COLO668 (cell line): Measurements from ENCODE around the gene TTC39C.

ENCODE experiments used
- DNase-seq: peaks from one replicate; lab custom pipeline; 2025; ENCODE audit not compliant: unreplicated experiment; lab: John Stamatoyannopoulos, UW

TTC39C gene

DNA sequence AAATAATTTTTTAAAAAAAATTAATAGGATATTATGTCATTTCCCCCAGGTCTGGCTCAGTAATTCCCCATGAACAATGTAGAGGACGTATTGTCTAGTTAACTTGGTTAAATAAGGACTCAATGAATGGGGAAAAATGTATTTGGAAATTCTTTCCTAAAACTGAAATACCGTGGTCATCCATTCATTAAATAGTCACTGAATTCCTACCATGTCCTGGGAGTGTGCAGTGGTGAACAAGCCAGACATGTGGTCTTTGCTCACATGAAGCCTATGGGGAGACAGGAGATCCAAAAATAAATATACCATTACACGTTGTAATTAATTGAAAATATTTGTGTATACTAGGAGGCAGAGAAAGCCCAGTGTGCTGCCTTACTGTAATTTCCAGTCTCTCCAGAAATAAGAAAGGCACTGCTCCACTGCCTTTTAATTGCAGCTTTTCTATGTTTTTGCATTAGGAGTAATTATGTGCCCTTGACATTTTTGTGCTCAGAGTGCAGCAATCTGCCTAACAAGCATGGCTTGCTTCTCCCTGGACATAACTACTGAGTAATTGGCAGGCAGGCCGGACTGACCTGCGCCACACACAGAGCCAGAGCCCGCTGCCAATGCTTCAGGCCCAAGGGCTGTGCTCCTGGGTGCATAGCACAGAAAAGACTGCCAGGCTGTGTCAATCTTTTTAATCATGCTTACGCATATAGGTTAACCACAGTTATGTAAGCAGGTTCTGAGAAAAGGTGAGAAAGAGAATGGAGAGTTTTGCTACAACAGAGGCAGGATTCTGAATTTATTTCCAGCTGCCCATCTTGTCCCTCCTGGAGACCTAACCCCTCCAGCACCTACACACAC, 22.2 kb upstream of the TTC39C start:
- no peak for DNase-seq

- DNase-seq: no peak
Measured at GRCh38 chr18:23992941-23993280, 21.6 kb upstream of the TTC39C start.

DNA sequence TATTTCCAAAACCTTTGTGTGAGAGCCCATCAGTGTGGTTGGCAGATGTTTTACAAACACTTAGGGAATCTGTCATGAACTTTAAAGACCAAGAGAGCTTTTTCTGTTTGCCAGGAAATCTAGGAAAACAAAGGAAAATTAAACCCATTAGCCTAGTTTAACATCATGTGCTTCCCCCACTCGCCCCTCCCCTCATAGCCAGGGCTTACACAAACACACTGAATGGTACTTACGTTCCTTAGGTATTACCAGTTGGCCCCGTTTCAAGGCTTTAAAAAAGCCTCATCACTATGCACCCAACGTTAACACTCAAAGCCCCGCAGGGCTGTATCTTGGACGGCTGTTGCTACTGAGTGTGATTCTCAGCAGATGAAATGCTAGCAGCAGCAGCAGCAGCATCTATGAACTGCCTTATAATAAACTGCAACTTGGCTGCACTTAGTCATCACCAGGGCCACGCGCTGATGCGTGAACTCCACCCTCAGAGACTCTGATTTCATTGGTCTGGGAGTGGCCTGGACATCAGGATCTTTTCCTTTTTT, 20.1 kb upstream of the TTC39C start:
- DNase-seq: peak; percentile 79

DNA sequence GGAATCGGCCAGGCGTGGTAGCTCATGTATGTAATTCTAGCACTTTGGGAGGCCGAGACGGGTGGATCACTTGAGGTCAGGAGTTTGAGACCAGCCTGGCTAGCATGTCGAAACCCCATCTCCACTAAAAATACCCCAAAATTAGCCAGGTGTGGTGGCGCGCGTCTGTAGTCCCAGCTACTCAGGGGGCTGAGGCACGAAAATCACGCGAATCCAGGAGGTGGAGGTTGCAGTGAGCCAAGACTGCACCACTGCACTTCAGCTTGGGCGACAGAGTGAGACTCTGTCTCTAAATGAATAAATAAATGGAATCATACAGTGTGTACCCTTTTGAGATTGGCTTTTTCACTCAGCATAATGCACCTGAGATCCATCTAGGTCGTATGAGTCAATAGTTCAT, 19.4 kb upstream of the TTC39C start:
- no peak for DNase-seq

DNA sequence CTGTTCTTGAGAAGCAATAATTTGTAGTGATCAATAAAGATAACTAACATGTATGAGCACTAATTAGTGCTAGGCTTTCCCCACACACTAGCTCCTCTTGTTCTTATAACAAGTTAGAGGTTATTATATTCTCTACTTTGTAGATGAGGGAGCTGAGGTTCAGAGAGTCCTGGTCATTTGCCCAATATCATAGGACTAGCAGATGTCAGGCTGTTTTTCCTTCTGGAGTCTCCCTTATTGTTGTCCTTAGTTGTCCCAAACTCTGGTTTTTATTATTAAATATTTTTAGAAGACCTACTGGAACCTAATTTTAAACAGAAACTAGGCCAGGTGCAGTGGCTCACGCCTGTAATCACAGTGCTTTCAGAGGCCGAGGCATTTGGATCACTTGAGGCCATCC, 16.5 kb upstream of the TTC39C start:
- no peak for DNase-seq

DNA sequence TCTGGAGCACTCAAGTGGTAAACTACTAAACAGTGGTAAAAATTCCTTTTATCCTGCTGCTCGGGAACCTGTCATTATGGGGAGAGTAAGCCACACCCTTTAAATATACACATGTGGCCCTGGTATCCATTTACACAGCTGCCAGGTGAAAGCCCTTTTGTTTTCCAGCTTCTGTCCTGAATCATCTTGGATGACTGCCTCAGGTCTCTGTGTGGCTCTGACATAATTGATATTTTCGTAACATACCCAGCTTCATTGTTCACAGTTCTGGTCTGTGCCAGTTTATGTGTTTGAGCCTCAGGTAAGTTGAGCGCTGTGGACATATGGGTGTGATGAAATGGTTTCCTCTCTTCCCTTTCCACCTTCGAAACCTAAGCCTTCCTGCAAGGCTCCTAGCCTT, 15.7 kb upstream of the TTC39C start:
- DNase-seq: peak; percentile 85

DNA sequence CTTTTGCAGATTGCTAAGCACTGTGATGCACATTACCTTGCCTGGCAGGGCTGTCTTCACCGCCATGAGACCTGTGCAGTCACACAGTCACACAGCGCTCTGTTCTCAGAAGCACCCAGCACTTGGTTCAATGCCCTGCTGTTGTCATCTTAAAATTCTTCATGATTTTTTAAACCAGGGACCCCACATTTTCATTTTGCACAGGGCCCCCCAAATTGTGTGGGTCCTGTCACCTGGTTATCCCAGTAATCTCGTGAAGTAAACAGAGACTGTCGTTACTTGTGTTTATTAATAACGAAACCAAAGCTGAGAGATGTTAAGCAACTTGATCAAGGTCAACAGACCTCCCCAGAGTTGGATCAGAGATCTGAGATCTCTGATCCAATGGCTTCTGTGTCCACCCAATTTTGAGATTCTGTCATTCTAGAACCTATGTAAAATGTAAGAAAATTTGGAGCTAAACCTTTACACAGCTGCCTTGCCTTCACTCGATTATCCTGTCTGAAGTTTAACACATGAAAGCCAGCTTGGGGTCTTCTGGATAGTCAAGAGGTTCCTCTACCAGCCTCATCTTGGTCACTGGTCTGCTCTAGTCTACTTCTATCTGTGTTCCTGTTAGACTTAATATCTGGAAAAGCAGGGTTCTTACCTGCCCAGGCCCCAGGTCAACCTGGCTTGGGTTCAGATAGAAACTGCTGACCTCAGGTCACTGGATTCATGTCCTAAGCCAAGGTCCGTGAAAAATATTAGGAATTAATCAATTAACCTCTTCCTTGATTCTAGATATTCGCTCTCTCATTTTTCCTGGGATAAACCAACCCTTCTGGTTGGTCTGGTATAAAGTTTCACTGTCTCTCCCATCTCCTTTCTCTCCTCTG, 13.7 kb upstream of the TTC39C start:
- DNase-seq: no peak

DNA sequence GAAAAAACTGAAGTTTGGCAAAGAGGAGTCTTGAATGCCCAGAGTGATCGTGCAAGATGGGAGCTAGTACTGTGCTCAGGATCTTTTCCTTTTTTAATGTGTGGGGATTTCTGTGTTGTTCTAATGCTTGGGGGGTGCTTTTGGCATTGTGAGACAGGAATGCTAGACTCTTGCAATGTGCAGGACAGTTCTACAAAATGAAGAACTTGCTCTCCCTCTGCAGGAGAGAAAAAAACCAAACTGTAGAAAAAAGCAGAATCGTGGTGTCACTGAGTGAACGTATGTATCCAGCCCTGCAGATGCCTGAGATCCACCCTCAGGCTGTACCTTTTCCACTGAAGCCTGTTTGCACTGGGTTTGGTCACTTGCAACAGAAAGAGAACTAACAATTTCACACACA, 12.1 kb upstream of the TTC39C start:
- DNase-seq: no peak

DNA sequence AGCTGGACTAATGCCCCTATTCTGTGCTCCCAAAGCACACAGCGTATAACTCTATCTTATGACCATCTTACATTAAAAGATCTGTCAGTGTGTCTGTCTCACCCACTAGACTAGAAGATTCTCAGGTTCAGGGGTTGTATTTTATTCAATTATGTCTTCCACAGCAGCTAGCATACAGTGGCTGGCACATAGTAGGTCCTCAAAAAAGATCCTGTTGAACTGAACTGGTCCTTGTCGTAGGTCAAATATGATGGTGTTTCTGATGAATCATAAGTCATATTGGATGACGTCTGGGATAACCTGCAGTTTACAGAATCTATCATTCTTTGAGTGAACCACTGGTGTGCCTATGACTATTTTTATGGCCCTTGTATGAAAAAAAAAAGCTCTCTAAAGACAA, 11.3 kb upstream of the TTC39C start:
- DNase-seq: no peak

GRCh38 chr18:24003903-24004640, 10.5 kb upstream of the TTC39C start:
- no peak for DNase-seq

GRCh38 chr18:24006712-24007313, 7.7 kb upstream of the TTC39C start:
- DNase-seq: no peak

- no peak for DNase-seq
Measured at GRCh38 chr18:24009246-24009645, 5.3 kb upstream of the TTC39C start.

- peak; percentile 87 for DNase-seq
Measured at GRCh38 chr18:24009651-24010333, 4.8 kb upstream of the TTC39C start.

- no peak for DNase-seq
Measured at GRCh38 chr18:24010673-24011072, 3.9 kb upstream of the TTC39C start.

DNA sequence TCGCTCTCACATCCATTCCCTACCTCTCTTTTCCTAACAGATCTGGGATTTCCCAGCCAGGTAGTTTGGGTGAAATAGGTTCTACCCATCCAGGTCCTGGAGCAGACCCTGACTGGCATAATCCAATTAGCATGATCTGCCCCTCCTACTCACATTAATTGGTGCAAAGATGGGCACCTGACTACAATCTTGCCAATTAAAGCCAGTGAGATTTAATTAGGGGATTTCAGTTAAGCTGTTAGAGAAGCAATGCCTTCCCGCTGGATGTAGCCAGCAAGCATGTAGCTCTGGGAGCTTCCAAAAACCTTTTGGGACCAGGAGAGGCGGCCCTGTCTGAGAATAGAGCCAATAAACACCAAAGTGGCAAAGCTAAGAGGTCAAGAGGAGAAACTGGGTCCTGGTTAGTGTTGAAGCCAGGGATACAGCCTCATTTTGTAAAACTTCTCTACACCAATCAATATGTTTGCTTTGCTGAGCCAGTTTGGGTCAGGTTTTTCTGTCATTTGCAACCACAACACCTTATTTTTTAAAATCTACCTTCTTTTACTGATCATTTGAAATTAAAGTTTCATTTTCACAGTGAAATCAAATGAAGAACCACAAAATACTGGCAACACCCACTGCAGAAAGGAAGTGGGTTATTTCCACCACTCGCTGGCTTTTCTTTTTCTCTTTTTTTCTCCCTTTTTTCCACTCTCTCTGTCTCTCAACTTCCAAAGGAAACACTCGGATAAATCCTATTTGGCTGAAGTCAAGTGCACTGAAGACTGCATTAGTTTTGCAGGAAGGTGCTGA, 3.2 kb upstream of the TTC39C start:
- DNase-seq: no peak

DNA sequence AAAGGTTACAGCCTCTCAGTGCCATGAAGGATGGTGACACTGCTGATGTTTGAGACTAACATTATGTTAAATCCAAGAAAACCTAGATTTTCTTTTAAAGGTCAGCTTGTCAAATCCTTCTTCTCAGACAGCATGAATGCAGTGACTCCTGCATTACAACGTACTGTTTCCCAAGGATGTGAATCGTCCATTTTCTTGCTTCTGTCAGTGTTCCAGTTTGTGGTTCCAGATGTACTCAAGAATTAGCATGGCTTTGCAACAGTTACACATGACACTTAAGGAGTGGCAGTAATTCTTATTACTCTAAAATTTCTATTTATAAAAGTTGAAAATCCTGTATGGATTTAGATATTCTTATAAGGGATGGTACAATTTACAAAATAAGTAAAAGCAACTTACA, 1.5 kb upstream of the TTC39C start:
- no peak for DNase-seq

DNA sequence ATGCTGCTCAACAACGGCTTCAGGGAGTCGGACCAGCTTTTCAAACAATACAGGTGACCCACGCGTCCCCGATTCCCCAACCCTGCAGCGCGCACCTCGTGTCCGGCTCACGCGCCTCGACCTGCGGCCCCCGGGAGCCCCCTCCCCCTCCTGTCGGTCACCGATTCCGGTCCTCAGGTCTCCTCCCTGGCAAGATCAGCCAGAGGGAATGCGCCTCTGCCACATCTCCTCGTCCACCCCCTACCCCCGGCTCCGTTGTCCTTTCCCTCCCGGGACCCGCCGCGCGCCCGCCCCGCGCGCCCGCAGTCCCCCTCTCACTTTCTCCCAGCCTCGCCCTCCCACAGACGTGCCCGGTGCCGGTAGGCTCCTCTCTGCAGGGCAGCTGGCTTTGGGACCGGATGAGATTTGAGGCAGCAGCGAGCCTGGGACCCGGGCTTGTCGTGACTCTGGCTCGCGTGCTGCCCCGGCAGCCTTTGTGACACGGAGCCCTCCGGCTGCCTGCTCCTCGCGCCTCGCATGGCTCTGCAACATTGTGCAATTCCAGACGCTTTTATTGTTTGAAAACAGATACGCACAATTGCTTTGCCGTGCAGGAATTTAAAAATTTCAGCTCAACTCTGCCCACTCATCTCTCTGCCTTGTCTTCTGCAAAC, 558 bp downstream of the TTC39C start:
- DNase-seq: peak; percentile 74

- no peak for DNase-seq
Measured at GRCh38 chr18:24015639-24016631, 1.4 kb downstream of the TTC39C start.
